Glutamatergic neuron (in vitro differentiated cells): ENCODE results near the gene HP1BP3. TPM values are rescaled to one million over a fixed set of nuclear protein-coding genes. Genes with fewer than 3 reads are reported as not detected.

Experiments
- DNase-seq: peaks from one replicate; pipeline ENCODE4 v3.0.0; 2022
- H3K27ac Mint-ChIP-seq: one replicate; pipeline ENCODE4 v1.8.0; 2020; ENCODE audit warnings: mild to moderate bottlenecking, mixed read lengths, inconsistent platforms; ENCODE audit not compliant: unreplicated experiment
- H3K27me3 Mint-ChIP-seq: one replicate; pipeline ENCODE4 v1.8.0; 2020; ENCODE audit warnings: mild to moderate bottlenecking, moderate library complexity, mixed read lengths, inconsistent platforms; ENCODE audit not compliant: unreplicated experiment
- H3K36me3 Mint-ChIP-seq: one replicate; pipeline ENCODE4 v1.8.0; 2020; ENCODE audit warnings: mild to moderate bottlenecking, mixed read lengths, inconsistent platforms; ENCODE audit not compliant: unreplicated experiment
- H3K4me1 Mint-ChIP-seq: one replicate; pipeline ENCODE4 v1.8.0; 2020; ENCODE audit warnings: mild to moderate bottlenecking, low read depth, mixed read lengths, inconsistent platforms; ENCODE audit not compliant: unreplicated experiment
- H3K4me3 Mint-ChIP-seq: one replicate; pipeline ENCODE4 v1.8.0; 2020; ENCODE audit warnings: mild to moderate bottlenecking, mixed read lengths, inconsistent platforms; ENCODE audit not compliant: unreplicated experiment
- H3K9me3 Mint-ChIP-seq: one replicate; pipeline ENCODE4 v1.8.0; 2020; ENCODE audit warnings: mild to moderate bottlenecking, moderate library complexity, mixed read lengths, inconsistent platforms; ENCODE audit not compliant: unreplicated experiment
- CTCF ChIP-seq: fragments of 200-600 bp; sonication (generic); IDR thresholded peaks from one replicate; pipeline ENCODE4 v1.5.0; 2021; ENCODE audit not compliant: partially characterized antibody, unreplicated experiment
- total RNA-seq: library from RNA; stranded (reverse); fragmentation: NEBNext Ultra II Directional; extraction: Animal tissue kit (Norgen Biotek cat#: 25700); gene quantifications from one replicate; pipeline ENCODE4 v1.2.1, GENCODE V29; 2021; ENCODE audit not compliant: unreplicated experiment

HP1BP3 gene
- total RNA-seq, 1 donor from 2014 or later, result 192 TPM

- Mint-ChIP-seq H3K27me3 (peaks cover 19% of the 10 kb centered on the region), H3K27ac (no peak within 1 kb of the TSS), H3K9me3 (peaks cover 6% of the 10 kb centered on the region), H3K4me1 (peaks cover 2% of the 10 kb centered on the region), H3K4me3 (peak within 1 kb of the TSS; percentile 74), H3K36me3 (no peaks in the 10 kb centered on the region)
- no peak for TF ChIP-seq CTCF
- peak; percentile 80 for DNase-seq
Measured at GRCh38 chr1:20717452-20718342, 69.4 kb downstream of the HP1BP3 start, which contains the start of gene KIF17. KIF17 (minus strand) TSS chr1:20718007; CDS start chr1:20717706, 301 bp downstream.

- Mint-ChIP-seq H3K36me3 (no peaks in the 10 kb centered on the region), H3K4me3 (peak overlapping the region; percentile 70), H3K27me3 (peaks cover 24% of the 10 kb centered on the region), H3K9me3 (peaks cover 15% of the 10 kb centered on the region), H3K4me1 (peaks cover 8% of the 10 kb centered on the region), H3K27ac (no peak overlapping the region)
- DNase-seq, result no peak
- no peak for TF ChIP-seq CTCF
Measured at GRCh38 chr1:20716232-20716631, 70.9 kb downstream of the HP1BP3 start.

- H3K36me3 Mint-ChIP-seq, result no peaks in the 10 kb centered on the region
- DNase-seq, result no peak
- H3K27me3 Mint-ChIP-seq, result peaks cover 26% of the 10 kb centered on the region
- peaks cover 21% of the 10 kb centered on the region for H3K9me3 Mint-ChIP-seq
- no peak overlapping the region for H3K4me3 Mint-ChIP-seq
- peaks cover 13% of the 10 kb centered on the region for H3K4me1 Mint-ChIP-seq
- H3K27ac Mint-ChIP-seq, result no peak overlapping the region
- TF ChIP-seq CTCF, result no peak
Measured at GRCh38 chr1:20715406-20715805, 71.7 kb downstream of the HP1BP3 start.

GRCh38 chr1:20713440-20713839, 73.7 kb downstream of the HP1BP3 start:
- Mint-ChIP-seq H3K27me3 (peaks cover 20% of the 10 kb centered on the region), H3K27ac (no peak overlapping the region), H3K4me3 (no peak overlapping the region), H3K9me3 (peaks cover 21% of the 10 kb centered on the region), H3K4me1 (peaks cover 18% of the 10 kb centered on the region), H3K36me3 (no peaks in the 10 kb centered on the region)
- TF ChIP-seq CTCF, result no peak
- no peak for DNase-seq

- Mint-ChIP-seq H3K36me3 (no peaks in the 10 kb centered on the region), H3K9me3 (peaks cover 21% of the 10 kb centered on the region), H3K4me3 (no peak overlapping the region), H3K27ac (peak overlapping the region; percentile 96), H3K4me1 (peaks cover 18% of the 10 kb centered on the region), H3K27me3 (peaks cover 20% of the 10 kb centered on the region)
- no peak for DNase-seq
- TF ChIP-seq CTCF, result no peak
Measured at GRCh38 chr1:20712215-20712577, 74.9 kb downstream of the HP1BP3 start.
